ENCODE data around the gene PLEKHA5. TPM values are rescaled to one million over a fixed set of nuclear protein-coding genes. Genes with fewer than 3 reads are reported as not detected.
A peak's percentile ranks its signal among the peaks of the same experiment; 100 is the strongest.

The PLEKHA5 gene
- total RNA-seq, 5 donors from 2014 or later (not counting 1 experiment from before 2014, with no cell fraction given), result 0.96 to 11.0 (median 4.9) TPM

DNA sequence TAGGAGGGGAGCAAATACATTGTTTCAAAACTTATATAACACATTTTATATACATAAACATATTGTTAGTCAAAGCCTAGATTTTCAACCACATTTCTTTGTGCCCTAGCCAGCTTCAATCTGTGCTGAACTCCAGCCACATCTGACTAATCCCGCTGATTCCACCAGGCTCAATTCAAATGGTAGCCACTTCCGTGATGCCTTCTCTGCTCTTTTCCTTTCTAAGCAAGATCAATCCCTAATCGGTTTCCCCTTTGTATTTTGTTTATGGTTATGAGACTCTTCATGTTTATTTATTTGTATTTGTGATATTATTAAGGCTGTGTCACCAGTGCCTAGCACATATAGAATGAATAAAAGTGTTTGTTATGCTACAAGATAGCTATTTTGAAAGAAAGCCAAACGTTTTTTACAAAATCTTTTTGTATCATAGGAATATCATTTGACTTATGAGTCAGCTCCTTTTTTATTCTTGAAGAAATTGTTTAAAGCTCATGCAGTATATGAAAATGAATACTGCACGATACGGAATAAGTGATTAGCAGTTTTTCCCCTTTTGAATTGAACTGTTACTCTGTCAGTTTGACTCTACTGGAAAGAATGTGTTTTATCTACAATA, 110.2 kb downstream of the PLEKHA5 start:
- Histone ChIP-seq H3K4me3 (ENCODE audit: control insufficient read depth in 1 of 2, extremely low read depth in 1 of 2, low read length in 1 of 2) (no peak overlapping the region), H3K9me3 (no peaks in the 10 kb centered on the region), H3K4me1 (ENCODE audit: control insufficient read depth in 1 of 2, extremely low read depth in 1 of 2, insufficient read depth in 2 of 2, low read length in 2 of 2) (peaks cover 2 to 34% of the 10 kb centered on the region in 2 experiments), H3K27me3 (replicated peaks in 1 of 2; ENCODE audit: control insufficient read depth in 2 of 2, extremely low read depth in 1 of 2, insufficient read depth in 2 of 2, low read length in 1 of 2) (no peaks in the 10 kb centered on the region), H3K36me3 (ENCODE audit: control insufficient read depth in 2 of 2, extremely low read depth in 1 of 2, insufficient read depth in 1 of 2, low read length in 1 of 2) (no peaks in the 10 kb centered on the region), H3K27ac (ENCODE audit: low read length) (no peak overlapping the region)
- 100% methylated on average over 1 of the region's 6 CpGs for WGBS (ENCODE audit: insufficient coverage)
- ChIA-PET CTCF (no interaction called here), POLR2A (no interaction called here)
- no peak overlapping the region for H3K27ac Mint-ChIP-seq
- peaks cover 12 to 19% (median 15%) of the 10 kb centered on the region in 3 donors for H3K4me1 Mint-ChIP-seq
- ATAC-seq (replicated peaks in 1 of 4), result no peak
- DNase-seq, result no peak
- no peak overlapping the region for H3K4me3 Mint-ChIP-seq
- H3K27me3 Mint-ChIP-seq, result no peaks in the 10 kb centered on the region
- no peaks in the 10 kb centered on the region for H3K36me3 Mint-ChIP-seq
- H3K9me3 Mint-ChIP-seq, result no peaks in the 10 kb centered on the region

DNA sequence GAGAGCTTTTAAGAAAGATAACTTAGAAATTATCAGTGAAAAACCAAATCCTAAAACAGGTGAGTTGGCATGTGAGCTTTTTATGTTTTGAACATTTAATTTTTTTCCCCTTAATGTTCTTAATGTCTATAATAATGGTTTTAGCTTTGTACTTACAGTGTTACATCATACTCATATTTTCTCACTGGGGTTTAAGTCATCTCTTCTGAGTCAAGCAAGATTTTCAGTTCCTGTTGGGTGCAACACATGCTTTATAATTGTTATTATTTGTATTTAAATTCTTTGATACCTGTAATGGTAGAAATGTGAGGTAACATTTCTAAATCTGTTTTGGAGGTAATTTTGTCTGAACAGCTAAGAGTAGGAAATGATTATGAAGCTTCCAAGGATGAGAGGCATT, 113.0 kb downstream of the PLEKHA5 start:
- CTCF ChIA-PET, result no interaction called here
- Mint-ChIP-seq H3K27me3 (no peaks in the 10 kb centered on the region), H3K27ac (no peak overlapping the region), H3K9me3 (no peaks in the 10 kb centered on the region), H3K4me1 (peaks cover 5 to 19% (median 12%) of the 10 kb centered on the region in 3 donors), H3K4me3 (no peak overlapping the region), H3K36me3 (no peaks in the 10 kb centered on the region)
- Histone ChIP-seq H3K27me3 (replicated peaks in 1 of 2; ENCODE audit: control insufficient read depth in 2 of 2, extremely low read depth in 1 of 2, insufficient read depth in 2 of 2, low read length in 1 of 2) (no peaks in the 10 kb centered on the region), H3K27ac (ENCODE audit: low read length) (no peak overlapping the region), H3K9me3 (no peaks in the 10 kb centered on the region), H3K36me3 (ENCODE audit: control insufficient read depth in 2 of 2, extremely low read depth in 1 of 2, insufficient read depth in 1 of 2, low read length in 1 of 2) (no peaks in the 10 kb centered on the region), H3K4me1 (ENCODE audit: control insufficient read depth in 1 of 2, extremely low read depth in 1 of 2, insufficient read depth in 2 of 2, low read length in 2 of 2) (peaks cover 2 to 30% of the 10 kb centered on the region in 2 experiments), H3K4me3 (ENCODE audit: control insufficient read depth in 1 of 2, extremely low read depth in 1 of 2, low read length in 1 of 2) (no peak overlapping the region)
- no peak for DNase-seq
- POLR2A ChIA-PET, result no interaction called here
- no peak for ATAC-seq (replicated peaks in 1 of 4)

- Mint-ChIP-seq H3K4me1 (peaks cover 3 to 19% (median 10%) of the 10 kb centered on the region in 3 donors), H3K4me3 (peak overlapping the region in 1 of 3 donors; percentile 0), H3K36me3 (no peaks in the 10 kb centered on the region)
Observed at GRCh38 chr12:19243551-19243950, 114.0 kb downstream of the PLEKHA5 start.

DNA sequence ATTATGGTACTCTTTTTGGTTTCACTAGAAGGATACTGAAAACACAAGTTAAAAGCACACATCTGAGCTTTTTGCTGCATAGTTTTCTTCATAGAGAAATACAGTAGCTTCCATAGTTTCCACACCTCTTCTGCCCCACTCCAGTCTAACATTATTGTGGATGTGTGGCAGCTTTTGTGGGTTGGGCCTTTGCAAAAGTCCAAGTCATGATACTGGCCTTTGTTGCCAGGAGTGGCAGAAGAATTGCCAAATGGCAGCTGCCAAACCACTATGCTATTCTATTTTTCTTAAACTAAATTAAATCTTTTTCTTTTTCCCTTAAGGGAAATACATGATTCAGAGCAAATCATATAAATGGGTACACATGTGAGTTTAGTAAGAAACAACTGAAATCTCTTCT, 114.8 kb downstream of the PLEKHA5 start:
- no peak overlapping the region for H3K4me3 Mint-ChIP-seq
- no peaks in the 10 kb centered on the region for H3K36me3 Mint-ChIP-seq
- H3K9me3 ChIP-seq, result no peaks in the 10 kb centered on the region
- H3K27me3 Mint-ChIP-seq, result no peaks in the 10 kb centered on the region
- CTCF ChIA-PET, result no interaction called here
- no peaks in the 10 kb centered on the region for H3K27me3 ChIP-seq (replicated peaks in 1 of 2; ENCODE audit: control insufficient read depth in 2 of 2, extremely low read depth in 1 of 2, insufficient read depth in 2 of 2, low read length in 1 of 2)
- no peak for ATAC-seq (replicated peaks in 1 of 4)
- H3K4me3 ChIP-seq (ENCODE audit: control insufficient read depth in 1 of 2, extremely low read depth in 1 of 2, low read length in 1 of 2), result no peak overlapping the region
- no peak overlapping the region for H3K27ac ChIP-seq (ENCODE audit: low read length)
- POLR2A ChIA-PET, result no interaction called here
- H3K27ac Mint-ChIP-seq, result no peak overlapping the region
- no peaks in the 10 kb centered on the region for H3K9me3 Mint-ChIP-seq
- H3K36me3 ChIP-seq (ENCODE audit: control insufficient read depth in 2 of 2, extremely low read depth in 1 of 2, insufficient read depth in 1 of 2, low read length in 1 of 2), result no peaks in the 10 kb centered on the region
- DNase-seq, result no peak
- H3K4me1 ChIP-seq (ENCODE audit: control insufficient read depth in 1 of 2, extremely low read depth in 1 of 2, insufficient read depth in 2 of 2, low read length in 2 of 2), result peaks cover 2 to 23% of the 10 kb centered on the region in 2 experiments
- H3K4me1 Mint-ChIP-seq, result peaks cover 2 to 15% (median 10%) of the 10 kb centered on the region in 3 donors

More at GRCh38 chr12:19243551-19243950, 114.0 kb downstream of the PLEKHA5 start:
- Histone ChIP-seq H3K27me3 (replicated peaks in 1 of 2; ENCODE audit: control insufficient read depth in 2 of 2, extremely low read depth in 1 of 2, insufficient read depth in 2 of 2, low read length in 1 of 2) (no peaks in the 10 kb centered on the region), H3K27ac (ENCODE audit: low read length) (no peak overlapping the region), H3K9me3 (no peaks in the 10 kb centered on the region), H3K4me1 (ENCODE audit: control insufficient read depth in 1 of 2, extremely low read depth in 1 of 2, insufficient read depth in 2 of 2, low read length in 2 of 2) (peaks cover 2 to 26% of the 10 kb centered on the region in 2 experiments), H3K36me3 (ENCODE audit: control insufficient read depth in 2 of 2, extremely low read depth in 1 of 2, insufficient read depth in 1 of 2, low read length in 1 of 2) (no peaks in the 10 kb centered on the region), H3K4me3 (ENCODE audit: control insufficient read depth in 1 of 2, extremely low read depth in 1 of 2, low read length in 1 of 2) (no peak overlapping the region)
- ATAC-seq (replicated peaks in 1 of 4) (peak in 1 of 4 experiments; percentile 52), DNase-seq (no peak)
- ChIA-PET CTCF (no interaction called here), POLR2A (no interaction called here)
- Mint-ChIP-seq H3K27me3 (no peaks in the 10 kb centered on the region), H3K9me3 (no peaks in the 10 kb centered on the region), H3K27ac (no peak overlapping the region)
- no CpG with 5 or more reads among the region's 2 CpGs for WGBS (ENCODE audit: insufficient coverage)

GRCh38 chr12:19245106-19245505, 115.6 kb downstream of the PLEKHA5 start:
- CTCF ChIA-PET, result interaction anchor here in 1 of 2 donors (0.5 kb wide), 1 partner anchor 41 kb away, joined by 6 read pairs; no protein-coding TSS in a partner anchor
- Histone ChIP-seq H3K27ac (ENCODE audit: low read length) (no peak overlapping the region), H3K27me3 (replicated peaks in 1 of 2; ENCODE audit: control insufficient read depth in 2 of 2, extremely low read depth in 1 of 2, insufficient read depth in 2 of 2, low read length in 1 of 2) (no peaks in the 10 kb centered on the region), H3K4me3 (ENCODE audit: control insufficient read depth in 1 of 2, extremely low read depth in 1 of 2, low read length in 1 of 2) (no peak overlapping the region), H3K36me3 (ENCODE audit: control insufficient read depth in 2 of 2, extremely low read depth in 1 of 2, insufficient read depth in 1 of 2, low read length in 1 of 2) (no peaks in the 10 kb centered on the region), H3K4me1 (ENCODE audit: control insufficient read depth in 1 of 2, extremely low read depth in 1 of 2, insufficient read depth in 2 of 2, low read length in 2 of 2) (peaks cover 2 to 23% of the 10 kb centered on the region in 2 experiments), H3K9me3 (no peaks in the 10 kb centered on the region)
- Mint-ChIP-seq H3K9me3 (no peaks in the 10 kb centered on the region), H3K4me1 (peaks cover 2 to 12% (median 10%) of the 10 kb centered on the region in 3 donors), H3K4me3 (no peak overlapping the region), H3K36me3 (no peaks in the 10 kb centered on the region), H3K27me3 (no peaks in the 10 kb centered on the region), H3K27ac (no peak overlapping the region)
- ATAC-seq (replicated peaks in 1 of 4) (no peak), DNase-seq (no peak)
- no CpG with 5 or more reads among the region's 4 CpGs for WGBS (ENCODE audit: insufficient coverage)
- POLR2A ChIA-PET, result interaction anchor here in 1 of 2 donors (0.7 kb wide), 1 partner anchor 91 kb away, joined by 8 read pairs; no protein-coding TSS in a partner anchor

DNA sequence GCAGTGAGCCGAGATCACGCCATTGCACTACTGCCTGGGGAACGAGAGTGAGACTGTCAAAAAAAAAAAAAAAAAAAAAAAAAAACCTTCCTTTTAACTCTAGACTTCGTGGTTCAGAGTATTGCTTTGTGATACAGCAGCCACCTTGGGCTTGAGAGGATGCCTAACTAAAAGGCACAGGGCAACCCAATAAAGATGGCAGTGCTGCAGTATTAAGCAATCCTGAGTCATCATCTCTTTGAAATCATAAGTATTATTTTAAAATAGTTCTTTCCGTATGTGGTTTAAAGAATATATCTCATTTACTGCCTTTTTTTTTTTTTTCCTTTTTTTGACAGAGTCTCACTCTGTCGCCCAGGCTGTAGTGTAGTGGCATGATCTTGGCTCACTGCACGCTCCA, 116.1 kb downstream of the PLEKHA5 start:
- Mint-ChIP-seq H3K27ac (no peak overlapping the region), H3K27me3 (no peaks in the 10 kb centered on the region), H3K9me3 (no peaks in the 10 kb centered on the region), H3K4me1 (peaks cover 2 to 12% (median 10%) of the 10 kb centered on the region in 3 donors), H3K36me3 (no peaks in the 10 kb centered on the region), H3K4me3 (no peak overlapping the region)
- H3K27ac ChIP-seq (ENCODE audit: low read length), result no peak overlapping the region
- CTCF ChIA-PET, result interaction anchor here in 1 of 2 donors (0.5 kb wide), 1 partner anchor 41 kb away, joined by 6 read pairs; no protein-coding TSS in a partner anchor
- no peak for DNase-seq
- POLR2A ChIA-PET, result interaction anchor here (0.6 to 0.7 kb wide), 2 partner anchors 91 to 175 kb away, joined by 6 to 8 read pairs; no protein-coding TSS in a partner anchor
- no peaks in the 10 kb centered on the region for H3K27me3 ChIP-seq (replicated peaks in 1 of 2; ENCODE audit: control insufficient read depth in 2 of 2, extremely low read depth in 1 of 2, insufficient read depth in 2 of 2, low read length in 1 of 2)
- H3K9me3 ChIP-seq, result no peaks in the 10 kb centered on the region
- H3K4me3 ChIP-seq (ENCODE audit: control insufficient read depth in 1 of 2, extremely low read depth in 1 of 2, low read length in 1 of 2), result no peak overlapping the region
- WGBS (ENCODE audit: insufficient coverage), result no CpG with 5 or more reads among the region's 7 CpGs
- no peak for ATAC-seq (replicated peaks in 1 of 4)
- no peaks in the 10 kb centered on the region for H3K36me3 ChIP-seq (ENCODE audit: control insufficient read depth in 2 of 2, extremely low read depth in 1 of 2, insufficient read depth in 1 of 2, low read length in 1 of 2)
- H3K4me1 ChIP-seq (ENCODE audit: control insufficient read depth in 1 of 2, extremely low read depth in 1 of 2, insufficient read depth in 2 of 2, low read length in 2 of 2), result peaks cover 2 to 23% of the 10 kb centered on the region in 2 experiments
